ENCODE measurements around the gene ZBED1.
"Not testable (repeated sequence)": the region's sequence is repeated elsewhere in the genome, so short reads cannot be mapped to it uniquely, and the experiment has no call there.

ZBED1 gene

GRCh38 chrX:2495595-2495994 lies 5.2 kb downstream of the ZBED1 start:
- no peak for DNase-seq

DNA sequence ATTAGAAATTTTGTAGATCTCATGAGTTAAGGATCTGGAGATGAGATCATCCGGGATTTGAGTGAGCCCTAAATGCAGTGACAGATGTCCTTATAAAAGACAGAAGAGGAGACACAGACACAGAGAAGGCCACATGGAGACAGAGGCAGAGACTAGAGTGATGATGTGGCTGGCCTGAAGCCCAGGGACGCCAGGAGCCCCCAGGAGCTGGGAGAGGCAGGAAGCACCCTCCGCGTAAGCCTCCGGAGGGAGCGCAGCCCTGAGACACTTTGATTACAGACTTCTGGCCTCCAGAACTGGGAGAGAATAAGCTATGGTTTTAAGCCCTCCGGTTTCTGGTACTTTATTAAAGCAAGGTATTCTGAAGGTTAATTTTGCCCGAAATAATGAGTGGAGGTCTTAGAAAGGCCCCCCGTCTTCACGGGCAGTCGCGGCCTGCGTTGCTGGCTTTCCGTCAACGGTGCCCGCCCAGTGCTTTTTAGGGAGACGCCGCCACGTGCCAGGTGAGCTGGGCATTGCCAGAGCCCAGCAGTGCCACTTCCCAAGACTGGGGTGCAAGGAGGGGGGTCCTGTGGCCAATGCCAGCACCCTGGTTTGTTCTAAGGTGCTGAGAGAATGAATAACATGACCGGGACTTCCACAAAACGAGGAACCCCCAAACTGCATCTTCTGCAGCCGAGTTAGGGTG lies 8.1 kb downstream of the ZBED1 start:
- no peak for DNase-seq

- DNase-seq, result no peak
Measured at GRCh38 chrX:2490634-2491033, 10.1 kb downstream of the ZBED1 start.

GRCh38 chrX:2489446-2490445 lies 11.0 kb downstream of the ZBED1 start:
- no peak for DNase-seq

GRCh38 chrX:2488621-2489285 lies 12.0 kb downstream of the ZBED1 start:
- DNase-seq, result no peak

DNA sequence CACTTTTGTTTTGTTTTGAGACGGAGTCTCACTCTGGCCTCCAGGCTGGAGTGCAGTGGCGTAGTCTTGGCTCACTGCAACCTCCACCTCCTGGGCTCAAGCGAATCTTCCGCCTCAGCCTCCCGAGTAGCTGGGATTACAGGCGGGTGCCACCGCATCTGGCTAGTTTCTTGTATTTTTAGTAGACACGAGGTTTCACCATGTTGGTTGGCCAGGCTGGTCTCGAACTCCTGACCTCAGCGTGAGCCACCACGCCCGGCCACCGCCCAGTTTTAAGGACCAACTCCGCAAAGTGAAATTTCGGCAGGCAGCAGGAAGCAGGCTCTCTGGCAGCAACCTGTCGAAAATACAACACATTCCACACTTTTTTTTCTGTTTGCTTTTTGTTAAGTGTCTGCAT lies 13.4 kb downstream of the ZBED1 start:
- no peak for DNase-seq

DNA sequence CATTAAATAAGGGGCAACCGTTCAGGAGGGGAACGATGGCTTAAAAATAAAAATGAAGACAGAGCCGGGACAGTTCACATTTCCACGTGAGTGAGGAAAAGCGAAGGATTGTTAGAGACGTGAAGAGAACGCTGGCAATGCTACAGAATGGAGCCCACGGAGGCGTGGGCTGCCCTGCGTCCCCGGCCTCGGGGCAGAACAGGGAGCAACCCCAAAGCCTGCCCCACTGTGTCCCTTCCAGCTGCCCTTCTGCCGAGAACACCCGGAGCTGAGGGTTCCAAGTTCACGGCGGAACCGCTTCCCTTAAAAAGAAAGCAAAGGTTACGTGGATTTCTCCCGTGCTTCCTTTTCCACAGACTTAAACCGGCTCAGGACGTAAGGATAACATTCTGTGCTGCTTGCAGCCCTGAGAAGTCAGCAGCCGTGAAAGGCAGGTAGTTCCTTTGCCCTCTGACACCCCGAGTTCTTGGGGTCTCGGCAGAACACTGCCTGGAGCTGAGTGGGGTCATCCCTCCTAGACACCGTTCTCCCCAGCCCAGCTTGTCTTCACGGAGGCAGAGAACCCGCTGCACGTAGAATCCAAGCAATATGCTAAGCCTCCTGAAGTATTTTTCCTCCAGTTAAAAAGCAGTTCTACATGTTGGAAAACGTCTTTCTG lies 14.2 kb downstream of the ZBED1 start:
- no peak for DNase-seq

DNA sequence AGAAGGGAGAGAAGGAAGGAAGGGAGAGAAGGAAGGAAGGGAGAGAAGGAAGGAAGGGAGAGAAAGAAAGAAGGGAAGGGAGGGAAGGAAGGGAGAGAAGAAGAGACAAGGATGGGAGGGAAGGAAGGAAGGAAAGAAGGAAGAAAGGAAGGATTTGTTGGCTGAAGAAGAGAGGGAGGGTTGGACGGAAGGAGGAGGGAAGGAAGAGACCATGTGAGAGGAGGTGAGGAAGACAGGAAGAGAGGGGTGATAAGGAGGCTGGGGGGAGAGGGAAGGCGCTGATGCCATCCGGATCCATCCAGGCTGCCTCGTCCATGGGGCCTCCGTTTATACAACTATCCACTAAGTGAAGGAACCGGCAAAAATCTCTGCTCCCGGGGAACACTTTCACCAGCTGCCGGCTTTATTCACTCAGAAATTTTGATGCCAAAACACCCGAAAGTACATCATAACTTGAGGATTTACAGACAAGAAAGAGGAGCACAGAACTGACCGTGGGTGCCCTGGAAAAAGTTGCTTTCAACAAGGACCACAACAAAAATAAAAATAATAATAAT lies 14.9 kb downstream of the ZBED1 start:
- no peak for DNase-seq

GRCh38 chrX:2484721-2485648 lies 15.8 kb downstream of the ZBED1 start:
- peak; percentile 60 for DNase-seq

- DNase-seq, result peak; percentile 48
Measured at GRCh38 chrX:2484256-2484655, 16.5 kb downstream of the ZBED1 start.

- DNase-seq, result no peak
Measured at GRCh38 chrX:2483398-2484060, 17.2 kb downstream of the ZBED1 start.

DNA sequence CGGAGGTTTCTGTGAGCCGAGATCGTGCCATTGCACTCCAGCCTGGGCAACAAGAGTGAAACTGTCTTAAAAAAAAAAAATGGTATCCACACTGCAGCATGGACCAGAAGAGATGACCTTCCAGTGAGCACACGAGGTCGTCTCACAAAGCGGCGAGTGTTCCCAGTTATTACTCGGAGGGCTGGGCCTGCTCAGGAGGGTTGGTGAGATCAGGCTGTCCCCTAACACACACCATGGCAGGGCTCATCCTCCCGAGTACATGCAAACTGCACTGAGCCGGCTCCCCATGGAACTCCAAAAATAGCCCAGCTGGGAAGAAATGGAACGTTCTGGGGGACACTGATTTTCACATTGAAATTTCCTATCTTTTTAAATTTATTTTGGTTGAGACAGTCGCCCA lies 19.2 kb downstream of the ZBED1 start:
- not testable (repeated sequence) for DNase-seq

DNA sequence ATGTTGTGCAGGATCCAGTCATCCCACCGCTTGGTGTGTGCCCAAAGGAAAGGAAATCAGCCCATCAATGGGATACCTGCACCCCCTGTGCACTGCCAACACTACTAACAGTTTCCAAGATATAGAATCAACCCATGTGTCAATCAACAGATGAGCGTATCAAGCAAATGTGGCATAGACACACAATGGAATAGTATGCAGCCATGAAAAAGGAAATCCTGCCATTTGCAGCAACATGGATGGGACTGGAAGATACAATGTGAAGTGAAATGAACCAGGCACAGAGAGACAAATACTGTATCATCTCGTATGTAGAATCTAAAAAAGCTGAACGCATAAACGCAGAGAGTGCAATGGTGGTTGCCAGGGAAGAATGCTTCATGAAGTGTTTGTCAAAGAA lies 20.8 kb downstream of the ZBED1 start:
- not testable (repeated sequence) for DNase-seq

GRCh38 chrX:2479420-2479780 lies 21.4 kb downstream of the ZBED1 start:
- peak; percentile 11 for DNase-seq

- DNase-seq, result peak; percentile 8
Measured at GRCh38 chrX:2478546-2479419, 22.0 kb downstream of the ZBED1 start.

- not testable (repeated sequence) for DNase-seq
Measured at GRCh38 chrX:2477313-2477712, 23.5 kb downstream of the ZBED1 start.

- DNase-seq, result no peak
Measured at GRCh38 chrX:2474963-2475726, 25.6 kb downstream of the ZBED1 start.

- no peak for DNase-seq
Measured at GRCh38 chrX:2474280-2474962, 26.4 kb downstream of the ZBED1 start.
